Neural cell (in vitro differentiated cells): Measurements from ENCODE around the gene RHOF. TPM values are rescaled to one million over a fixed set of nuclear protein-coding genes. Genes with fewer than 3 reads are reported as not detected.

Source experiments
- H2AFZ ChIP-seq: fragments of 200-600, 300-800 bp; sonication (generic), shearing (Covaris generic); 2 replicates; pipeline ENCODE4 v1.6.0; 2014; ENCODE audit warnings: low read depth, mild to moderate bottlenecking, antibody characterized with exemption, low read length, moderate library complexity
- H3F3A ChIP-seq: fragments of 200-600 bp; shearing (Covaris generic); 2 replicates; pipeline ENCODE4 v1.6.1; 2016; ENCODE audit warnings: mild to moderate bottlenecking, moderate library complexity, mixed read lengths, antibody characterized with exemption, low read length; ENCODE audit not compliant: insufficient read depth, poor library complexity, severe bottlenecking
- H3K27ac ChIP-seq: fragments of 200-600, 300-800 bp; sonication (generic), shearing (Covaris generic); 2 replicates; pipeline ENCODE4 v1.5.1; 2014; ENCODE audit warnings: mild to moderate bottlenecking, low read length, moderate library complexity
- H3K27me3 ChIP-seq: fragments of 300-800, 200-600 bp; sonication (generic), shearing (Covaris generic); 2 replicates; pipeline ENCODE4 v1.6.0; 2014; ENCODE audit warnings: mild to moderate bottlenecking, low read depth, low read length, moderate library complexity; ENCODE audit not compliant: insufficient read depth
- H3K36me3 ChIP-seq: fragments of 300-800, 200-600 bp; sonication (generic), shearing (Covaris generic); 2 replicates; pipeline ENCODE4 v1.5.1; 2014; ENCODE audit warnings: mild to moderate bottlenecking, antibody characterized with exemption, low read length, moderate library complexity; ENCODE audit not compliant: insufficient read depth
- H3K4me2 ChIP-seq: fragments of 300-800, 200-600 bp; sonication (generic), shearing (Covaris generic); 2 replicates; pipeline ENCODE4 v1.6.0; 2014; ENCODE audit warnings: mild to moderate bottlenecking, low read length
- H3K4me3 ChIP-seq: fragments of 300-800, 200-600 bp; sonication (generic), shearing (Covaris generic); 2 replicates; pipeline ENCODE4 v1.5.1; 2014; ENCODE audit warnings: mild to moderate bottlenecking, low read length, moderate library complexity
- H3K79me2 ChIP-seq: fragments of 200-600 bp; shearing (Covaris generic); replicated peaks from 2 replicates; pipeline ENCODE4 v1.6.0; 2014; ENCODE audit warnings: mild to moderate bottlenecking, low read length, moderate library complexity; ENCODE audit not compliant: insufficient read depth
- H3K9ac ChIP-seq: fragments of 300-800, 200-600 bp; sonication (generic), shearing (Covaris generic); 2 replicates; pipeline ENCODE4 v1.6.1; 2016; ENCODE audit warnings: mild to moderate bottlenecking, low read length, mixed read lengths
- H3K9me2 ChIP-seq: fragments of 200-600 bp; shearing (Covaris generic); 2 replicates; pipeline ENCODE4 v1.6.1; 2016; ENCODE audit warnings: mild to moderate bottlenecking, low read length, mixed read lengths; ENCODE audit not compliant: insufficient read depth
- H3K9me3 ChIP-seq: fragments of 200-600, 300-800 bp; sonication (generic), shearing (Covaris generic); 2 replicates; pipeline ENCODE4 v1.6.1; 2016; ENCODE audit warnings: mild to moderate bottlenecking, mixed run types, low read length, moderate library complexity, mixed read lengths
- H4K20me1 ChIP-seq: fragments of 200-600 bp; shearing (Covaris generic); 2 replicates; pipeline ENCODE4 v1.6.1; 2016; ENCODE audit warnings: mild to moderate bottlenecking, mixed run types; ENCODE audit not compliant: insufficient read depth
- CTCF ChIP-seq: fragments of 450-650 bp; IDR thresholded peaks from 2 replicates; pipeline ENCODE4 v1.5.1; 2014; ENCODE audit warnings: antibody characterized with exemption, mild to moderate bottlenecking, moderate library complexity; ENCODE audit not compliant: poor library complexity, severe bottlenecking
- EP300 ChIP-seq: fragments of 450-650 bp; conservative IDR thresholded peaks from 2 replicates; pipeline ENCODE4 v1.6.1; 2014; ENCODE audit warnings: antibody characterized with exemption, mild to moderate bottlenecking, moderate library complexity; ENCODE audit not compliant: poor library complexity, severe bottlenecking
- EZH2 ChIP-seq: fragments of 200-600, 300-800 bp; shearing (Covaris generic), sonication (generic); IDR thresholded peaks from 2 replicates; pipeline ENCODE4 v1.6.1; 2014; ENCODE audit warnings: antibody characterized with exemption, low read length, borderline replicate concordance, mild to moderate bottlenecking; ENCODE audit not compliant: insufficient read depth, poor library complexity, severe bottlenecking
- MXI1 ChIP-seq: fragments of 450-650 bp; conservative IDR thresholded peaks from 2 replicates; pipeline ENCODE4 v1.6.1; 2014; ENCODE audit warnings: antibody characterized with exemption, mild to moderate bottlenecking; ENCODE audit not compliant: poor library complexity, severe bottlenecking
- POLR2AphosphoS5 ChIP-seq: IDR thresholded peaks from 2 replicates; pipeline ENCODE4 v1.6.1; 2012
- RAD21 ChIP-seq: fragments of 450-650 bp; conservative IDR thresholded peaks from 2 replicates; pipeline ENCODE4 v1.6.1; 2014; ENCODE audit warnings: antibody characterized with exemption, mild to moderate bottlenecking, moderate library complexity
- REST ChIP-seq: IDR thresholded peaks from 2 replicates; pipeline ENCODE4 v1.6.1; 2012; ENCODE audit warnings: borderline replicate concordance
- SMC3 ChIP-seq: fragments of 450-650 bp; conservative IDR thresholded peaks from 2 replicates; pipeline ENCODE4 v1.6.1; 2014; ENCODE audit warnings: antibody characterized with exemption, mild to moderate bottlenecking, moderate library complexity; ENCODE audit not compliant: poor library complexity
- TAF1 ChIP-seq: IDR thresholded peaks from 2 replicates; pipeline ENCODE4 v1.6.1; 2012; ENCODE audit warnings: low read depth
- polyA plus RNA-seq: library from polyadenylated mRNA; depleted of rRNA; stranded (reverse); fragments of >200 nt; gene quantifications from 2 replicates; pipeline ENCODE4 v1.2.3, GENCODE V29; 2014

RHOF gene
- polyA plus RNA-seq, 1 donor from 2014 or later: 14.7 TPM

- no peak for TF ChIP-seq REST
These were observed 38.2 kb upstream of the RHOF start (continued) for GRCh38 chr12:121831571-121832245.

GRCh38 chr12:121830588-121831265 lies 37.2 kb upstream of the RHOF start:
- no peak overlapping the region for H3K9ac ChIP-seq
- no peaks in the 10 kb centered on the region for H3K27me3 ChIP-seq
- no peak overlapping the region for H3K4me3 ChIP-seq
- no peaks in the 10 kb centered on the region for H3K79me2 ChIP-seq
- TF ChIP-seq REST: no peak
- TF ChIP-seq RAD21: no peak
- no peak for TF ChIP-seq EP300
- TF ChIP-seq CTCF: no peak
- TF ChIP-seq POLR2AphosphoS5: no peak
- no peak for TF ChIP-seq SMC3
- no peak for TF ChIP-seq MXI1
- no peak for TF ChIP-seq EZH2
- no peak for TF ChIP-seq TAF1
- no peaks in the 10 kb centered on the region for H3F3A ChIP-seq
- H2AFZ ChIP-seq: no peak overlapping the region
- H3K4me2 ChIP-seq: no peak overlapping the region
- no peaks in the 10 kb centered on the region for H3K36me3 ChIP-seq
- H3K27ac ChIP-seq: no peak overlapping the region
- no peaks in the 10 kb centered on the region for H3K9me2 ChIP-seq
- H3K9me3 ChIP-seq: no peaks in the 10 kb centered on the region
- H4K20me1 ChIP-seq: no peaks in the 10 kb centered on the region
